SK-N-DZ (cell line): ENCODE data around the gene WBP2NL.

Source experiments
- DNase-seq: peaks from one replicate; pipeline ENCODE4 v3.0.0-alpha.2; 2015; ENCODE audit warnings: low spot score

The WBP2NL gene

GRCh38 chr22:42026705-42027104 lies 28.1 kb downstream of the WBP2NL start:
- DNase-seq, result no peak

GRCh38 chr22:42033263-42034181 lies 34.9 kb downstream of the WBP2NL start:
- no peak for DNase-seq

- peak; percentile 28 for DNase-seq
Observed at GRCh38 chr22:42035256-42035655, 36.7 kb downstream of the WBP2NL start.

GRCh38 chr22:42039271-42039670 lies 40.7 kb downstream of the WBP2NL start:
- DNase-seq, result no peak

GRCh38 chr22:42041784-42042183 lies 43.2 kb downstream of the WBP2NL start:
- DNase-seq, result no peak

- DNase-seq, result no peak
Observed at GRCh38 chr22:42050641-42051180, 52.1 kb downstream of the WBP2NL start.

GRCh38 chr22:42052765-42053164 lies 54.2 kb downstream of the WBP2NL start:
- DNase-seq, result no peak

GRCh38 chr22:42056757-42057511 lies 58.3 kb downstream of the WBP2NL start:
- no peak for DNase-seq

- DNase-seq, result no peak
Observed at GRCh38 chr22:42060489-42060888, 61.9 kb downstream of the WBP2NL start.

- DNase-seq, result no peak
Observed at GRCh38 chr22:42061041-42061440, 62.5 kb downstream of the WBP2NL start.

GRCh38 chr22:42062506-42063170 lies 64.0 kb downstream of the WBP2NL start:
- DNase-seq, result no peak

GRCh38 chr22:42064629-42065028 lies 66.0 kb downstream of the WBP2NL start:
- no peak for DNase-seq

GRCh38 chr22:42065438-42066125 lies 67.0 kb downstream of the WBP2NL start:
- DNase-seq, result no peak

GRCh38 chr22:42066126-42066761 lies 67.7 kb downstream of the WBP2NL start:
- no peak for DNase-seq

- DNase-seq, result no peak
Observed at GRCh38 chr22:42066937-42067336, 68.3 kb downstream of the WBP2NL start.

- DNase-seq, result no peak
Observed at GRCh38 chr22:42067671-42068251, 69.2 kb downstream of the WBP2NL start.

- no peak for DNase-seq
Observed at GRCh38 chr22:42068291-42068690, 69.7 kb downstream of the WBP2NL start.

- no peak for DNase-seq
Observed at GRCh38 chr22:42069801-42070516, 71.4 kb downstream of the WBP2NL start.

GRCh38 chr22:42070517-42071422 lies 72.2 kb downstream of the WBP2NL start, which contains the start of gene NAGA:
TSS of gene NAGA (minus strand) at chr22:42070812. CDS start at chr22:42070297, 515 bp downstream.
- peak; percentile 96 for DNase-seq
